ENCODE results near the gene ANTKMT.
"Not testable (repeated sequence)": the region's sequence is repeated elsewhere in the genome, so short reads cannot be mapped to it uniquely, and the experiment has no call there.

The ANTKMT gene

GRCh38 chr16:711548-712320, 9.2 kb upstream of the ANTKMT start:
- TF ChIP-seq CTCF (IDR thresholded peaks at IDR 0.05; ENCODE audit: insufficient read depth, low read length): peak; percentile 59
- no peak for TF ChIP-seq SPI1 (IDR thresholded peaks at IDR 0.05; ENCODE audit: borderline replicate concordance, low read depth)
- H3K27me3 ChIP-seq (ENCODE audit: insufficient read depth, poor library complexity, severe bottlenecking): peaks cover 40% of the 10 kb centered on the region
- no peak overlapping the region for H3K4me3 ChIP-seq (replicated peaks; ENCODE audit: insufficient read depth, low read length)
- H3K27ac ChIP-seq (replicated peaks): no peak overlapping the region
- DNase-seq (ENCODE audit: low read depth in 1 of 2, low spot score in 1 of 2): peak in 1 of 2 experiments; percentile 71

DNA sequence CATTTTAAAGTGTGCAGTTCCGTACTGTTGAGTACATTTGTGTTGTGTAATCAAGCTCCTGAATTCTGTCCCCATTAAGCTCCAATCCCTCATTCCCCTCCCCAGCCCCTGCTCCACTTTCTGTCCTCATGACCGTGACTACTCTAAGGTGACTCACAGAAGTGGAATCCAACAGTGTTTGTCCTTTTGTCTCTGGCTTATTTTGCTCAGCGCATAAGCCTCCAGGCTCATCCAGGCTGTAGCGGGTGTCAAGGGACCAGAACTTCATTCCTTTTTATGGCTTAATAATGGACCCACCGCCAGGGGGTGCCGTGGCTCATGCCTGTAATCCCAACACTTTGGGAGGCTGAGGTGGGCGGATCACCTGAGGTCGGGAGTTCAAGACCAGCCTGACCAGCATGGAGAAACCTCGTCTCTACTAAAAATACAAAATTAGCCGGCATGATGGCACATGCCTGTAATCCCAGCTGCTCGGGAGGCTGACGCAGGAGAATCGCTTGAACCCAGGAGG, 8.2 kb upstream of the ANTKMT start:
- DNase-seq (ENCODE audit: low read depth in 1 of 2, low spot score in 1 of 2): peak in 1 of 2 experiments; percentile 54
- H3K27ac ChIP-seq (replicated peaks); H3K4me3 ChIP-seq (replicated peaks; ENCODE audit: insufficient read depth, low read length): not testable (repeated sequence)
- H3K27me3 ChIP-seq (ENCODE audit: insufficient read depth, poor library complexity, severe bottlenecking): peaks cover 34% of the 10 kb centered on the region

DNA sequence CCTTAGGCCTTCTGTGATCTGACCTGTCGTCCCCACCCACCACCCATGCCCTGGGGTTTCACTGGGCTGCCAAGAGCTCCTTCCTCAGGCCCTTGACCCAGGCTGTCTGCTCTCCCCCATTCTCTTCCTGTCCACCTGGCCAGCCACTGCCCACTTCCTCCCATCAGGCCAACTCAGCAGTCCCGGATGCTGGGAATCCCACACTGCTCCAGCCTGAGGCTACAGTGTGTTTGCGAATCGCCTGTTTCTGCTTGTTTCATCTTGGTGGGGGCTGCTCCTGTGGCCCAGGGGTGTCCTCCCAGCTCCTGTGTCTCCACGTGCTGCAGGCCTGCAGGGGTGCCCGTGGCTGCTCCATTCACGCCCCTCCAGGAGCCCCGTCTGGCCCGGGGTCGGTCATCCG, 6.9 kb upstream of the ANTKMT start:
- no peak for DNase-seq (ENCODE audit: low read depth in 1 of 2, low spot score in 1 of 2)
- H3K4me3 ChIP-seq (replicated peaks; ENCODE audit: insufficient read depth, low read length): no peak overlapping the region

GRCh38 chr16:714558-715476, 6.1 kb upstream of the ANTKMT start, which contains the start of gene METRN:
METRN (plus strand) TSS chr16:715118; CDS start chr16:715290, 172 bp downstream.
- TF ChIP-seq CTCF (IDR thresholded peaks at IDR 0.05; ENCODE audit: insufficient read depth, low read length): no peak
- TF ChIP-seq GABPA (IDR thresholded peaks at IDR 0.05; ENCODE audit: low read depth): no peak
- TF ChIP-seq SPI1 (IDR thresholded peaks at IDR 0.05; ENCODE audit: borderline replicate concordance, low read depth): no peak
- TF ChIP-seq POLR2AphosphoS5 (IDR thresholded peaks at IDR 0.05; ENCODE audit: low read depth): no peak
- no peak for TF ChIP-seq REST (IDR thresholded peaks at IDR 0.05; ENCODE audit: insufficient replicate concordance, low read depth)
- Histone ChIP-seq H3K27me3 (ENCODE audit: insufficient read depth, poor library complexity, severe bottlenecking) (peaks cover 23% of the 10 kb centered on the region), H3K4me3 (replicated peaks; ENCODE audit: insufficient read depth, low read length) (peak within 1 kb of the TSS; percentile 42), H3K27ac (replicated peaks) (no peak within 1 kb of the TSS)
- peak; percentile 72 to 82 for DNase-seq (ENCODE audit: low read depth in 1 of 2, low spot score in 1 of 2)

More for the DNA sequence above, 6.9 kb upstream of the ANTKMT start:
- TF ChIP-seq SPI1 (IDR thresholded peaks at IDR 0.05; ENCODE audit: borderline replicate concordance, low read depth) (no peak), GABPA (IDR thresholded peaks at IDR 0.05; ENCODE audit: low read depth) (no peak)
- Histone ChIP-seq H3K27ac (replicated peaks) (no peak overlapping the region), H3K27me3 (ENCODE audit: insufficient read depth, poor library complexity, severe bottlenecking) (peaks cover 29% of the 10 kb centered on the region)

GRCh38 chr16:715477-716199, 5.3 kb upstream of the ANTKMT start:
- no peak for DNase-seq (ENCODE audit: low read depth in 1 of 2, low spot score in 1 of 2)
- TF ChIP-seq REST (IDR thresholded peaks at IDR 0.05; ENCODE audit: insufficient replicate concordance, low read depth) (no peak), SPI1 (IDR thresholded peaks at IDR 0.05; ENCODE audit: borderline replicate concordance, low read depth) (no peak), CTCF (IDR thresholded peaks at IDR 0.05; ENCODE audit: insufficient read depth, low read length) (no peak), GABPA (IDR thresholded peaks at IDR 0.05; ENCODE audit: low read depth) (no peak), POLR2AphosphoS5 (IDR thresholded peaks at IDR 0.05; ENCODE audit: low read depth) (0 out of 2 replicates have a peak, but pooled peaks have one; percentile 0)
- Histone ChIP-seq H3K4me3 (replicated peaks; ENCODE audit: insufficient read depth, low read length) (peak overlapping the region; percentile 42), H3K27ac (replicated peaks) (no peak overlapping the region), H3K27me3 (ENCODE audit: insufficient read depth, poor library complexity, severe bottlenecking) (peaks cover 14% of the 10 kb centered on the region)

Measured in HL-60 (cell line).